Hepatocyte (in vitro differentiated cells): ENCODE results near the gene YOD1. TPM values are rescaled to one million over a fixed set of nuclear protein-coding genes. Genes with fewer than 3 reads are reported as not detected.
A peak's percentile ranks its signal among the peaks of the same experiment; 100 is the strongest.

Experiments
- DNase-seq: peaks from one replicate; pipeline ENCODE4 v3.0.0-alpha.2; 2016; ENCODE audit warnings: low spot score
- H2AFZ ChIP-seq: fragments of 200-600 bp; sonication (generic); 2 replicates; pipeline ENCODE4 v1.6.0; 2016; ENCODE audit warnings: antibody characterized with exemption, mild to moderate bottlenecking
- H3K27ac ChIP-seq: fragments of 200-600 bp; sonication (generic); 2 replicates; pipeline ENCODE4 v1.5.1; 2016; ENCODE audit warnings: mild to moderate bottlenecking
- H3K27me3 ChIP-seq: fragments of 200-600 bp; sonication (generic); 2 replicates; pipeline ENCODE4 v1.6.1; 2016
- H3K36me3 ChIP-seq: fragments of 200-600 bp; sonication (generic); replicated peaks from 2 replicates; pipeline ENCODE4 v1.5.1; 2016; ENCODE audit warnings: low read depth; ENCODE audit not compliant: insufficient read depth
- H3K4me1 ChIP-seq: fragments of 200-600 bp; sonication (generic); 2 replicates; pipeline ENCODE4 v1.5.1; 2016; ENCODE audit warnings: mild to moderate bottlenecking, moderate library complexity; ENCODE audit not compliant: insufficient read depth
- H3K4me2 ChIP-seq: fragments of 200-600 bp; sonication (generic); 2 replicates; pipeline ENCODE4 v1.6.0; 2016
- H3K4me3 ChIP-seq: fragments of 200-600 bp; sonication (generic); 2 replicates; pipeline ENCODE4 v1.5.1; 2016; ENCODE audit warnings: mild to moderate bottlenecking
- H3K79me2 ChIP-seq: fragments of 200-600 bp; sonication (generic); 2 replicates; pipeline ENCODE4 v1.6.0; 2017; ENCODE audit warnings: mild to moderate bottlenecking
- H3K9me2 ChIP-seq: fragments of 200-600 bp; sonication (generic); replicated peaks from 2 replicates; pipeline ENCODE4 v1.6.0; 2017; ENCODE audit warnings: mild to moderate bottlenecking; ENCODE audit not compliant: insufficient read depth
- H3K9me3 ChIP-seq: fragments of 200-600 bp; sonication (generic); 2 replicates; pipeline ENCODE4 v1.5.1; 2016; ENCODE audit warnings: low read depth, mild to moderate bottlenecking
- H4K20me1 ChIP-seq: fragments of 200-600 bp; sonication (generic); 2 replicates; pipeline ENCODE4 v1.6.0; 2016; ENCODE audit warnings: mild to moderate bottlenecking; ENCODE audit not compliant: insufficient read depth, poor library complexity, severe bottlenecking
- EZH2 ChIP-seq: fragments of 200-600 bp; sonication (generic); IDR thresholded peaks from 2 replicates; pipeline ENCODE4 v1.6.1; 2016; ENCODE audit warnings: antibody characterized with exemption, mild to moderate bottlenecking, borderline replicate concordance
- EZH2phosphoT487 ChIP-seq: fragments of 200-600 bp; sonication (generic); IDR thresholded peaks from one replicate; pipeline ENCODE4 v1.6.1; 2018; ENCODE audit warnings: antibody characterized with exemption, mild to moderate bottlenecking, low read depth, moderate library complexity; ENCODE audit not compliant: unreplicated experiment, severe bottlenecking
- WGBS: methylation state at CpG from one replicate; pipeline ENCODE4 v1.1.6; 2016; ENCODE audit warnings: low lambda C conversion rate; ENCODE audit errors: missing lambda C conversion rate; 5-methylcytosine and 5-hydroxymethylcytosine counted together
- polyA plus RNA-seq: library from polyadenylated mRNA; unstranded; fragments of >200 nt; fragmentation: Nextera tagmentation; extraction: Ambion mirVana; gene quantifications from 2 replicates; pipeline ENCODE4 v1.2.1, GENCODE V29; 2016
- total RNA-seq: library from RNA; depleted of rRNA; stranded (reverse); fragments of >200 nt; gene quantifications from 2 replicates; pipeline ENCODE4 v1.2.3, GENCODE V29; 2014
- TF ChIP-seq, protein P1 (sequence below): fragments of 200-600 bp; sonication (generic); IDR thresholded peaks from 2 replicates; pipeline ENCODE4 v1.5.1; 2016; ENCODE audit warnings: antibody characterized with exemption, mild to moderate bottlenecking; ENCODE audit not compliant: poor library complexity

The YOD1 gene
- total and polyA plus RNA-seq, 2 experiments from 2014 or later = 4.5 to 25.7 TPM

DNA sequence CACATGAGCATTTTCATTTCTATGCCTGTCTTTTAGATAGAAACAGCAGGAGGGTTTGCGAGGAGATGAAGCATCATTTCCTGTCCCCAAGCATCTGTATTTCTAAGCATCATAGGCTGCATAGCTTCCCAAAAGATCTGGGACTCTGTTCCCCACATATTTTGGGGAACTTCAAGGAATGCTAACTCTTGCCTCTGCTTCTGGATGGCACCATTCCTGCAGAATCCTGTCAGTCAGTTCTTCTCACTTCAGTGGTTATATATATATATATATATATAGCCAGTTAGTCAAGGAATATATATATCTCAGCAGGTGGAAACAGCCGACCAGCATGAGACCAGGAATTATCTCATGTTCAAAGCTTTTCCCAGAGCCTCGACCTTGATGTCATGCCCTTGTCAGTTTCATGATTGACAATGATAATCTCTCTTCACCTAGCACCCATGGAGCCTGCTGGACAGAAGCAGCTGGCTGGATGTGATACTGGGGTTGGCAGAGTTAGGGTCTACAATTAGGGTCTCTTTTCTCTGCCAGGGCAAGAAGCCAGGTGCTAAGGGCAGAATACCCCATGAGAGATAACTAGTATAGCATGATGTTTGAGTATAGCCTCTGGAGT, 4.5 kb upstream of the YOD1 start:
- Histone ChIP-seq H3K9me2 (no peaks in the 10 kb centered on the region), H3K27me3 (no peaks in the 10 kb centered on the region), H2AFZ (no peak overlapping the region), H3K4me3 (no peak overlapping the region), H3K36me3 (no peaks in the 10 kb centered on the region), H3K27ac (no peak overlapping the region), H3K9me3 (no peaks in the 10 kb centered on the region), H4K20me1 (no peaks in the 10 kb centered on the region), H3K4me2 (no peak overlapping the region), H3K4me1 (peaks cover 13% of the 10 kb centered on the region), H3K79me2 (peaks cover 4% of the 10 kb centered on the region)
- WGBS = 61% methylated on average over 3 of the region's 3 CpGs
- DNase-seq = no peak
- no peak for TF ChIP-seq EZH2
- TF ChIP-seq, protein P1, sequence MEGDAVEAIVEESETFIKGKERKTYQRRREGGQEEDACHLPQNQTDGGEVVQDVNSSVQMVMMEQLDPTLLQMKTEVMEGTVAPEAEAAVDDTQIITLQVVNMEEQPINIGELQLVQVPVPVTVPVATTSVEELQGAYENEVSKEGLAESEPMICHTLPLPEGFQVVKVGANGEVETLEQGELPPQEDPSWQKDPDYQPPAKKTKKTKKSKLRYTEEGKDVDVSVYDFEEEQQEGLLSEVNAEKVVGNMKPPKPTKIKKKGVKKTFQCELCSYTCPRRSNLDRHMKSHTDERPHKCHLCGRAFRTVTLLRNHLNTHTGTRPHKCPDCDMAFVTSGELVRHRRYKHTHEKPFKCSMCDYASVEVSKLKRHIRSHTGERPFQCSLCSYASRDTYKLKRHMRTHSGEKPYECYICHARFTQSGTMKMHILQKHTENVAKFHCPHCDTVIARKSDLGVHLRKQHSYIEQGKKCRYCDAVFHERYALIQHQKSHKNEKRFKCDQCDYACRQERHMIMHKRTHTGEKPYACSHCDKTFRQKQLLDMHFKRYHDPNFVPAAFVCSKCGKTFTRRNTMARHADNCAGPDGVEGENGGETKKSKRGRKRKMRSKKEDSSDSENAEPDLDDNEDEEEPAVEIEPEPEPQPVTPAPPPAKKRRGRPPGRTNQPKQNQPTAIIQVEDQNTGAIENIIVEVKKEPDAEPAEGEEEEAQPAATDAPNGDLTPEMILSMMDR = no peak

DNA sequence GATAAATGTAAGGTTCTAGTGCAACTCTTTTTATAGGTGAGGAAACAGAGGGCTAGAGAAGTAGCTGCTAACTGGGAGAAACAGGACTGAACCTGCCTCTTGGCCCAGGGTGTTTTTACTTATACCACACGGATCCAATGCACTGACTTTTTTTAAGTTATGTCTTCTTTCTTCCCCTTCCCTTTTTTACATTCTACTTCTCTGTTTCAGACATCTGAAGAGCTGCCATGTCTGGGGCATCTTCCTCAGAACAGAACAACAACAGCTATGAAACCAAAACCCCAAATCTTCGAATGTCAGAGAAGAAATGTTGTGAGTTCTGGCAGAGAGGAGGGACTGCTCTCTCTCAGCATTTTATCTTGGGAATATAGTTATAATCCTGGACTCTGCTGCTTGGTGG, 3.5 kb upstream of the YOD1 start:
- H2AFZ ChIP-seq = no peak overlapping the region
- H3K9me2 ChIP-seq = no peaks in the 10 kb centered on the region
- no peaks in the 10 kb centered on the region for H3K9me3 ChIP-seq
- H3K36me3 ChIP-seq = no peaks in the 10 kb centered on the region
- no peak for TF ChIP-seq EZH2phosphoT487
- no peak for TF ChIP-seq EZH2
- TF ChIP-seq, protein P1 = no peak
- WGBS = 83% methylated on average over 2 of the region's 2 CpGs
- no peak for DNase-seq
- no peak overlapping the region for H3K4me3 ChIP-seq
- no peaks in the 10 kb centered on the region for H3K27me3 ChIP-seq
- peaks cover 12% of the 10 kb centered on the region for H3K79me2 ChIP-seq
- H4K20me1 ChIP-seq = peaks cover 3% of the 10 kb centered on the region
- H3K4me1 ChIP-seq = peaks cover 16% of the 10 kb centered on the region
- H3K27ac ChIP-seq = peak overlapping the region; percentile 3
- H3K4me2 ChIP-seq = no peak overlapping the region

DNA sequence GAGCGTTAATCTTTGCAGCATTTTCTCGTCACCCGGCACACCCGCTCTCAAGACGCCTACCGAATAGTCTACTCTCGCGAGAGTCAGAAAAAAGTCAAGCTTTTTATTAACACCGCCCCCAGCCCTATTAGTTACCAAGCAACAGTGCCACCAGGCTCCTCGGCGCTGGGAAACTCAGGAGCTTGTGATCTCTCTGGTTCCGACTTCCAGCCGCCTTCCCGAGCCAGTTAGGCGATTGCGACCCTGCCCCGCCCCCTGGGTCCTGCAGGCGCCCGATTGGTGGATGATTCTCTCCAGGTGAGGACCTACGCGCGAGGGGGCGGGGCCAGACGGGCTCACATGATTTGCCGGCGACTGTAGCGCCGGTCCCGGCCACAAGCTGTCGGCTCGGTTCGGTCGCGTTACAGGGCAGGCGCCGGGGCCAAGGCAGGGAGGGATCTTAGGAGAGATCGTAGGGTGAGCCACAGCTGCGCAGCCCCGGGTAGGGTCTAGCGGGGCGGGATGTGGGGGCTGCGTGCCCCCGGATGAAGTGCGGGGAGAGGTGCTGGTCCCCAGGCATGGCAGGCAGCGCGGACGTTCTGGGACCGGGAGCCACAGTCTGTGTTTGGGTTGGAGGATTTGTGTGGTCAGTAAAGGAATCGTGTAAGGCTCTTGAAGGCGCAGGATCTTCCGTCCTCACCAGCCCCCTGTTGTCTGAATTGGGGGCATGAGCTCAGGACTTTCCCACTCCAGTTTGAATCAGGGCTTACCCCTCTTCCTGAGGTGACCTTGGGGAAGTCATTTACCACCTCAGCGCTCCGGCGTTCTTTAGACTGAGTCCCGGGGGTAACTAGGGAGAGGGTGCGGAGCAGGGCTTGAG, 2.1 kb upstream of the YOD1 start, which contains the start of gene PFKFB2:
Gene PFKFB2 (plus strand): TSS at position 365 of the 859 bp plus-strand sequence. CDS start 1,443 bp downstream, outside the sequence.
- 2% methylated on average over 55 of the region's 56 CpGs for WGBS

More for the DNA sequence above, 2.1 kb upstream of the YOD1 start, which contains the start of gene PFKFB2:
- peaks cover 5% of the 10 kb centered on the region for H4K20me1 ChIP-seq
- peaks cover 25% of the 10 kb centered on the region for H3K79me2 ChIP-seq
- H3K4me3 ChIP-seq = peak within 1 kb of the TSS; percentile 38
- H3K36me3 ChIP-seq = no peaks in the 10 kb centered on the region
- no peaks in the 10 kb centered on the region for H3K9me2 ChIP-seq
- H3K27me3 ChIP-seq = no peaks in the 10 kb centered on the region
- peaks cover 19% of the 10 kb centered on the region for H3K4me1 ChIP-seq
- TF ChIP-seq EZH2phosphoT487 (no peak), EZH2 (no peak)
- TF ChIP-seq, protein P1 = no peak
- peak within 1 kb of the TSS; percentile 83 for H3K4me2 ChIP-seq
- H3K9me3 ChIP-seq = no peaks in the 10 kb centered on the region
- peak; percentile 99 for DNase-seq
- peak within 1 kb of the TSS; percentile 58 for H2AFZ ChIP-seq
- H3K27ac ChIP-seq = peak within 1 kb of the TSS; percentile 89
